GM18517 (cell line): Measurements from ENCODE around the gene FOXP1.

Source experiments
- ATAC-seq: cut with Tn5 transposase; IDR thresholded peaks from one replicate; pipeline ENCODE4 v1.9.1; 2021; ENCODE audit warnings: mild to moderate bottlenecking, moderate library complexity; ENCODE audit not compliant: unreplicated experiment

The FOXP1 gene

GRCh38 chr3:71316066-71316777 lies 267.3 kb downstream of the FOXP1 start:
- no peak for ATAC-seq

- ATAC-seq, result no peak
These were observed 268.1 kb downstream of the FOXP1 start for GRCh38 chr3:71315431-71315830.

- ATAC-seq, result no peak
These were observed 269.7 kb downstream of the FOXP1 start for GRCh38 chr3:71313844-71314243.

DNA sequence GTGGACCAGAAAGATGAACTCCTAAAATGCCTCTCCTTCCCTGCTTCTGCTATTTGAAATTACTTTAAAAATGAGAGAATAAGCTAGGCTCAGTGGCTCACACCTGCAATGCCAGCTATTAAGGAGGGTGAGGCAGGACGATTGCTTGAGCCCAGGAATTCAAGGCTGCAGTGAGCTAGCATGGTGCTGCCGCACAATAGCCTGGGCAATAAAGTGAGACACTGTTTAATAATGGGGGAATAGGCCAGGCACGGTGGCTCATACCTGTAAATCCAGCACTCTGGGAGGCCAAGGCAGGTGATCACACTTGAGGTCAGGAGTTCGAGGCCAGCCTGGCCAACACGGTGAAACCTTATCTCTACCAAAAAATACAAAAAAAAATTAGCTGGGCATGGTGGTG lies 271.1 kb downstream of the FOXP1 start:
- ATAC-seq, result no peak

DNA sequence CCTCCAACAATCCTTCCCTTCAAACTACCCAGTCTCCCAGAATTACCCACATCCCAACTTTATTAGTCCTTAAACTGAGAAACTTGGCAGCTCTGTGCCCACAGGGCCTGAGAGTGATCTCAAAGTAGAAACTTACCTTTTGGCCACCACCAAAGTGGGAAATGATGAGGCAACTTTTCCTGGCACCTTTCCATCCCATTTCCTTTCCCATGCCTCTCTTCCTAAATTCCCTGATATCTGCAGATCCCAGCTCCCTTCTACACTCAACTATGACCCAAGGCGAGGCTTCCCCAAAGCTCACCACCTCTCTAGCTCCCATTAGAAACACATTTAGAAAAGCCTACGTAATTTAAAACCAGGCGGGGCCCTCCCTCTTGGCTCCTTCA lies 271.9 kb downstream of the FOXP1 start:
- ATAC-seq, result no peak

GRCh38 chr3:71310980-71311660 lies 272.4 kb downstream of the FOXP1 start:
- ATAC-seq, result no peak

DNA sequence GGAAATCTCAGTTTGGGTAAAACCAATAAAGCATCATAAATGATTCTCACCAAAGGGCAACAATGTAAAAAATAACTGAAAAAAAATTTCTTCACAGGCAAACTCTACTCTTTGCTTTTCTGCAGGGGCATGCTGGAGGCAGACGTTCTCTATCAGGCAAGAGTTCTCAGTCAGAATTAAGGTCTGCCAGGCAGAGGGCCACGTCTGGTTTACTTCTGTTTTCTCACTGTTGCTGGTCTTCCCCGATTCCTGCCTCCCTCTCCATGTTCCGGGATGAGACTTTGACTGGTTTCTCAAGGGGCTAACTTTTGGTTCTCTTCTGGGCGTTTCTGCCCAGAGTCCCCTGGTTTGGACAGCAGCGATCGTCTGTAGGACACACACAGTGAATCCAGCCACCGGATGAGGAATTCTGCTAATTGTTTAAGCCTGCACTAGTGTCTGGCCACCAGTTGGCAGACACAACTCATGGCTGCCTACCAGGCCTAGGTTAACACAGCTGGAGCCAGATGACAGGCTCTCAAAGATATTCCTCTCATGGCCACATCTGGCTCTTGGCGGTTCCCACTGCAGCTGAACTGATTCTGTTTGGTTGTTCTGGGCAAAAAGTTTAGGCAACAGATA lies 273.1 kb downstream of the FOXP1 start:
- ATAC-seq, result no peak

DNA sequence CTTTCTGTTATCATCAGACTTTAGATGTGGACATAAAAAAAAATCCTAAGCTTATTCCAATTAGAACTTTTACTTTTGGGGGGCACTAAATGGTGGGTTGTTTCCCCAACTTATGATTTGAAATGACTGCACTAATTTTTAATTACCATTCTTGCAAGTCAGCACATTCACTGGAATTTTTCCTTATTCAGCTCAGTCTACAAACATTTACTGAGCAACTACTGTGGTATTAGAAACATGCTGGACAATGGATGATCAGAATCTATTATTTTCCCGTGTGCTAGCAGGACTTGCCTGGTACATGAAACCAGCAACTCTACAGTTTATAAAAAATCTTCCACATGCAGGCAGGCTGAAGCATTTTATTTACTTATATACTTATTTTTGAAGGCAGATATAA lies 273.6 kb downstream of the FOXP1 start:
- ATAC-seq, result no peak

- no peak for ATAC-seq
These were observed 274.2 kb downstream of the FOXP1 start for GRCh38 chr3:71309342-71309741.

DNA sequence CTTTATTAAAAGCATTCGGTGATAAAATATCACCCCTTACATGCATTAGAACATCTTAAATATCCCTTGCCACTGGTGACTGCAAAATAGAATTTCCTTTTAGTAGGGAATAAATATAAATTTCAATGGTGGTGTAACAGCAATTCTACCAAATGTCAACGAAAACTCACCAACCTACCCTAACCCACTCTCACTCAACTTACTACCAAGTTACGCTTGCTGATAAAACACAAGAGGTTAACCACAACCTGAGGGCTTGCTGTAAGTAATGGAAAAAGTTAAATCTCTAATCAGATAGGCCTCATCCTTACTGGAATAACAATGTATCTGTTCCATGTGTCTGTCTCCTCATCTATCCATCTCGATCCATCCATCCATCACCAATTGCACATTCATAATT lies 274.7 kb downstream of the FOXP1 start:
- ATAC-seq, result no peak

DNA sequence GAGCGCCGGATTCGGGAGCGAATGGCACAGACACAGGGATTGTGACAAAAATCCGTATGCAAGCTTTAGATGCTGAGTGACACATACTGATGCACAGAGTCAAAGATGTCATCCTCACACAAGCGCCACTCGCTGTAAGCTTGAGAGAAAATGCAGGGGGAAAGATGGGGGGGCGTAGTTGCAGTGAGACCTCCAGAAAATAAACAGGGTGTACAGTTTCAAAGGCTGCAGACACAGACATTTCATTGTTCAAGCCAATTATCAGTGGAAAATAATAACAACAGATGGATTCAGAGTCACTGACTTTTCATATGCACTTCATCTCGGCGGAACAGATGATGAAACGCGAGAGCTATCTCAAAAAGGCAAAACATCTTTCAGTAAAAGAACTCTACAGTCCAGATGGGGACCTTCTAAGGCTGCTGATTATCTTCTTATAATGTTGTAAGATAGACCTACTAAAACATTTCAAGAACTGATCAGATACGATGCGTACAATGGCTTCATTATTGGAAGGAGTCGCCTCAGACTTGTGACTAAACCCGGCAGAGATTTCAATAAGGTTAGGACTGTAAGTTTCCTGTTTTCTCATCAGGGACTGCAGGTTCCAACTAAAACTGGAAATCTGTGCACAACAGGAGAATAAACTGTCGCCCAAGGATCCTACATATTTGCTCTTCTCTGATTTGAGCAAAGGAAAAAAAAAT lies 275.4 kb downstream of the FOXP1 start:
- ATAC-seq, result no peak

GRCh38 chr3:71305231-71306206 lies 278.0 kb downstream of the FOXP1 start:
- no peak for ATAC-seq

GRCh38 chr3:71304684-71305083 lies 278.8 kb downstream of the FOXP1 start:
- no peak for ATAC-seq

- no peak for ATAC-seq
These were observed 279.3 kb downstream of the FOXP1 start for GRCh38 chr3:71304247-71304646.

DNA sequence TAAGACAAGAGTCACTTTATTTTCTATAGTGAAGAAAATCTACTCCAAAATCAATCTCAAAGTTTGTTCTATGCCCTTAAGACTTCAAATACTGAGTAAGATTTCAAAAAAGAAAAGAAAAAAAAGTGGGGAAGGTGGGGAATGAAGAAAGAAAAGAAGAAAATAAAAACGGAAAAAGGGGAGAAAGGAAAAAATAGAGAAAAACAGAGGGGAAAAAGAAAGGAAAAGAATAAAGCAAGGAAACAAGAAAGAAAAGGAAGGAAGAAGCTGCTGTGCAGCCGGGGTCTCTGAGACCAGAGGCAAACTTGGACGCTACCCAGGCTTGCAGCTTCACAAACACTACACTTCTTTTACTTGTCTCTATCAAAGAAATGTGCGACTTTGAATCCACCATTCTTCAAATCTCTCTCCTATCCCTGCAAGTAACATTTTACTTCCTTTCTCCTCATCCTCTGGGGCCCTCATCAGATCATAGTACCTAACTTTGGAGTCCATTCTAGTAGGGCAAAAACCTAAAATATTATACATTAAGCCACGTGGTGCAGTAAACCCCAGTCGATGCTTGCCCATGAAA lies 279.8 kb downstream of the FOXP1 start:
- ATAC-seq, result no peak

DNA sequence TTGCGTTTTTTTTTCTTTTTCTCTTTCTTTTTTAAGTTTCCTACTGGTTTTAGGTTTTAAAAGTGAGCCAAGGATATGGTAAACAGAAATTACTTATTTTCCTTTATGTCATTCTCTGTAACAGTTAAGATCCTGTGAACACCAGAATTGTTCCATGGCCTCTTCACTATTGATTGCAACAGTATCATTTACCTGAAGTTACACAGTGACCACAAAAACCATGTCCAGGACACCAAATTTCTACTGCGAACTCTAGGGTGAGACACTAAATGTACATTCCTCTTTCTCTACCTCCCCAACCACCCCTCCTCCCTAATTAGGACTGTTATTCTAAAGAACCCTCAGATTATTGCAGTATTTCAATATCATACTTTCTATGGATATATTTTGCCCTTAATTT lies 280.9 kb downstream of the FOXP1 start:
- ATAC-seq, result no peak

GRCh38 chr3:71300951-71301393 lies 282.6 kb downstream of the FOXP1 start:
- peak; percentile 69 for ATAC-seq

- no peak for ATAC-seq
These were observed 284.4 kb downstream of the FOXP1 start for GRCh38 chr3:71299160-71299559.

GRCh38 chr3:71294919-71295318 lies 288.6 kb downstream of the FOXP1 start:
- no peak for ATAC-seq

- ATAC-seq, result no peak
These were observed 293.2 kb downstream of the FOXP1 start for GRCh38 chr3:71290301-71290700.
